NT2/D1 (cell line): Measurements from ENCODE around the gene KYAT1.

ENCODE experiments used
- SUZ12 ChIP-seq: IDR thresholded peaks from 2 replicates; pipeline ENCODE4 v1.6.1; 2011; ENCODE audit not compliant: insufficient read length, insufficient read depth; ENCODE audit errors: extremely low read depth
- YY1 ChIP-seq: IDR thresholded peaks from 2 replicates; pipeline ENCODE4 v1.6.1; 2011; ENCODE audit not compliant: insufficient read length, insufficient read depth
- ZNF274 ChIP-seq: IDR thresholded peaks from 2 replicates; pipeline ENCODE4 v1.6.1; 2011; ENCODE audit warnings: mild to moderate bottlenecking, low read depth, low read length

GRCh38 chr9:128807827-128808226, 73.9 kb downstream of the KYAT1 start:
- TF ChIP-seq SUZ12 (no peak), YY1 (no peak), ZNF274 (no peak)
